ENCODE data around the gene SLC37A2.

Gene SLC37A2

GRCh38 chr11:125132596-125132995 lies 69.5 kb downstream of the SLC37A2 start:
- Histone ChIP-seq H3K27ac (no peak overlapping the region), H3K9me3 (ENCODE audit: low read depth, low read length) (no peaks in the 10 kb centered on the region), H3K36me3 (ENCODE audit: insufficient read depth, low read length) (no peaks in the 10 kb centered on the region), H3K4me3 (no peak overlapping the region), H3K9ac (ENCODE audit: insufficient read length) (no peak overlapping the region)
- DNase-seq (ENCODE audit: low read depth, low spot score) = no peak
- TF ChIP-seq EZH2 (IDR thresholded peaks at IDR 0.05) = no peak
- TF ChIP-seq FOXP2 (optimal IDR thresholded peaks at IDR 0.05; ENCODE audit: control extremely low read depth, extremely low read length, insufficient read depth) = no peak
- TF ChIP-seq POLR2AphosphoS5 (IDR thresholded peaks at IDR 0.05; ENCODE audit: borderline replicate concordance, low read depth, low read length) = no peak

GRCh38 chr11:125136001-125136400 lies 72.9 kb downstream of the SLC37A2 start:
- no peak for DNase-seq (ENCODE audit: low read depth, low spot score)
- Histone ChIP-seq H3K27ac (no peak overlapping the region), H3K36me3 (ENCODE audit: insufficient read depth, low read length) (no peaks in the 10 kb centered on the region), H3K9me3 (ENCODE audit: low read depth, low read length) (no peaks in the 10 kb centered on the region), H3K9ac (ENCODE audit: insufficient read length) (no peak overlapping the region), H3K4me3 (no peak overlapping the region)
- TF ChIP-seq EZH2 (IDR thresholded peaks at IDR 0.05) (no peak), POLR2AphosphoS5 (IDR thresholded peaks at IDR 0.05; ENCODE audit: borderline replicate concordance, low read depth, low read length) (no peak)

GRCh38 chr11:125138966-125139365 lies 75.9 kb downstream of the SLC37A2 start:
- no peak for DNase-seq (ENCODE audit: low read depth, low spot score)
- H3K9me3 ChIP-seq (ENCODE audit: low read depth, low read length) = no peaks in the 10 kb centered on the region
- H3K9ac ChIP-seq (ENCODE audit: insufficient read length) = no peak overlapping the region
- H3K36me3 ChIP-seq (ENCODE audit: insufficient read depth, low read length) = no peaks in the 10 kb centered on the region
- no peak overlapping the region for H3K27ac ChIP-seq
- TF ChIP-seq FOXP2 (optimal IDR thresholded peaks at IDR 0.05; ENCODE audit: control extremely low read depth, extremely low read length, insufficient read depth) = no peak
- no peak for TF ChIP-seq POLR2AphosphoS5 (IDR thresholded peaks at IDR 0.05; ENCODE audit: borderline replicate concordance, low read depth, low read length)
- TF ChIP-seq EZH2 (IDR thresholded peaks at IDR 0.05) = no peak
- no peak overlapping the region for H3K4me3 ChIP-seq

GRCh38 chr11:125139778-125140177 lies 76.7 kb downstream of the SLC37A2 start:
- H3K36me3 ChIP-seq (ENCODE audit: insufficient read depth, low read length) = no peaks in the 10 kb centered on the region
- H3K27ac ChIP-seq = no peak overlapping the region
- no peak for TF ChIP-seq POLR2AphosphoS5 (IDR thresholded peaks at IDR 0.05; ENCODE audit: borderline replicate concordance, low read depth, low read length)
- no peak for TF ChIP-seq EZH2 (IDR thresholded peaks at IDR 0.05)
- no peak for TF ChIP-seq FOXP2 (optimal IDR thresholded peaks at IDR 0.05; ENCODE audit: control extremely low read depth, extremely low read length, insufficient read depth)
- no peak for DNase-seq (ENCODE audit: low read depth, low spot score)
- H3K9me3 ChIP-seq (ENCODE audit: low read depth, low read length) = no peaks in the 10 kb centered on the region
- no peak overlapping the region for H3K4me3 ChIP-seq
- no peak overlapping the region for H3K9ac ChIP-seq (ENCODE audit: insufficient read length)
